Epithelial cell of esophagus (primary cell): ENCODE measurements around the gene COQ8A.

Experiments used
- DNase-seq: peaks from one replicate; pipeline ENCODE4 v3.0.0; 2010; ENCODE audit warnings: low read depth
- H3K4me3 ChIP-seq: 2 replicates; pipeline ENCODE4 v1.5.1; 2011; ENCODE audit warnings: mild to moderate bottlenecking, low read length, control low read depth
- TF ChIP-seq, protein P1 (sequence below): IDR thresholded peaks from 2 replicates; pipeline ENCODE4 v1.5.1; 2011; ENCODE audit warnings: low read depth, mild to moderate bottlenecking, low read length, control low read depth, inconsistent platforms; ENCODE audit not compliant: insufficient read depth; ENCODE audit errors: missing control alignments

Gene COQ8A

DNA sequence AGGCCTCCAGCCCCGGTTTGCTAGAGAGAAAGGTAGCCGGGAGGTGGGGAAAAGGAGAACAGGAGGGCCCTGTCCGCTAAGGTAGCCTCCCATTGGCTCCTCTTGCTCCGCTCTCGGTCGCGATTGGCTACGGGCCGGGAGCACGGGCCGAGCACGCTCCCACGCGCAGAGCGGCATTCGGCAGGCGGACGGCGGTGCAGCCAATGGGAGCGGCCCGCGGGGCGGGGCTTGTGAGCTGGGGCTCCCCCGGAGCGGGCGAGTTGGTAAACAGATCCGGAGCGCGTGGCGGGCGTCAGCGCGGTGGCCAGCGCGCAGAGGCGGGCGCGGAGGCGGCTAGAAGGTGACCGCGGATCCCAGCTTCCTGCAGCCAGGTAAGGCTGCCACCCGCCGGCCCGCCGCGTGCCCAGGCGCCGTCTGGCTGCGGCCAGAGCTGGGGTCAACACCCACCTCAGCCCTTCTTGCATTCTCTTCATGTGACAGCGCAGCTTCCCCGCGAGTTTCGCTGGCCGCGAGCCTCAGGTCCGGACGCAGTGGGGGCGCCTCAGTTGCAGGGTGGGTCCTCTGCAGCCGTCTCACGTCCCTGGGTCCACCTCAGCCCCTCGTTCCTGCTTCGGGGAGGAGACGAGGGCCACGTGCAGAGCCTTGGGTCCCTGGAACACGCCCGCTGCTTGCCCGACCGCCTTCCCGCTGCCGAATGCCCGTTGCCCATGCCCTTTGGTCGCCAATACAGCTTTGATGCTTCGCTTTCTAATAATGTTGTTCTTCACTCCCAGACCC lies at the start of gene COQ8A:
COQ8A (plus strand) TSS at position 266 of the 777 bp plus-strand sequence. CDS start 21,092 bp downstream, outside the sequence.
- TF ChIP-seq, protein P1, sequence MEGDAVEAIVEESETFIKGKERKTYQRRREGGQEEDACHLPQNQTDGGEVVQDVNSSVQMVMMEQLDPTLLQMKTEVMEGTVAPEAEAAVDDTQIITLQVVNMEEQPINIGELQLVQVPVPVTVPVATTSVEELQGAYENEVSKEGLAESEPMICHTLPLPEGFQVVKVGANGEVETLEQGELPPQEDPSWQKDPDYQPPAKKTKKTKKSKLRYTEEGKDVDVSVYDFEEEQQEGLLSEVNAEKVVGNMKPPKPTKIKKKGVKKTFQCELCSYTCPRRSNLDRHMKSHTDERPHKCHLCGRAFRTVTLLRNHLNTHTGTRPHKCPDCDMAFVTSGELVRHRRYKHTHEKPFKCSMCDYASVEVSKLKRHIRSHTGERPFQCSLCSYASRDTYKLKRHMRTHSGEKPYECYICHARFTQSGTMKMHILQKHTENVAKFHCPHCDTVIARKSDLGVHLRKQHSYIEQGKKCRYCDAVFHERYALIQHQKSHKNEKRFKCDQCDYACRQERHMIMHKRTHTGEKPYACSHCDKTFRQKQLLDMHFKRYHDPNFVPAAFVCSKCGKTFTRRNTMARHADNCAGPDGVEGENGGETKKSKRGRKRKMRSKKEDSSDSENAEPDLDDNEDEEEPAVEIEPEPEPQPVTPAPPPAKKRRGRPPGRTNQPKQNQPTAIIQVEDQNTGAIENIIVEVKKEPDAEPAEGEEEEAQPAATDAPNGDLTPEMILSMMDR, result no peak
- H3K4me3 ChIP-seq, result peak within 1 kb of the TSS; percentile 89
- peak; percentile 100 for DNase-seq

DNA sequence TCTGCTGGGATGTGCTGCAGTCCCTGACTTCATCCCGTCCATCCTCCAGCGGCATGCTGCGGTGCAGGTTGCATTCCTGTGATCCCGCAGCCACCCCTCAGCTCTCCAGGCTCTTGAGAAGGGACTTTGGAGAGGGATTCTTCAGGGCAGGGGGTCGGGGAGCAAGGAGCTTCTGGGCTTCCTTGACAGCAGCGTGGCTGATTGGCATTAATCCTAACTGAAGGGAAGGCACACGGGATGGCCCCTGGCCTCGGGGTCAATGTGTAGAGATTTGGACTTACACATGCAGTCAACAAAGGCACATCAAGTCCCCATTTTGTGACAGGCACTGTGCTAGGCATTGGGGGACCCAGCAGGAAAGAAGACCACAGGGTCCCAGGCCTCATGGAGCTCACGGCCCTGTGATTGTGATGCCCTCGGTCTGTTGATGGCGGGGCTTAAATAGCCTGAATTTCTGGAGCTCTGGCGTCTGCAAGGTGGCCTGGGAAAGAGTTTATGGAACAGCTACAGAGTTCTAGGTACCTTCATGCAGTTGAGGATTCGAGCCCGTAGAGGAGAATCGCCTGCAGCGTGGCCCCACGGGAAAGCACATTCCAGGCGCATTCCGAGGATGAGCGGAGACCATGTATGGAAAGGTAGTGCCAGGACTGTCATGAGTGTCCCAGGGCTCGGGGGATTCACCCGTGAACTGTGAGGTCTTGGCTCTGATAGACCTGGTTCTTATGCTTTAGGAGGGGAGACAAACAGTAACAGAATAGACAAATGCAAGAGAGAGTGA lies 49.6 kb upstream of the COQ8A start:
- H3K4me3 ChIP-seq, result no peak overlapping the region
- DNase-seq, result no peak
- TF ChIP-seq, protein P1, result no peak

DNA sequence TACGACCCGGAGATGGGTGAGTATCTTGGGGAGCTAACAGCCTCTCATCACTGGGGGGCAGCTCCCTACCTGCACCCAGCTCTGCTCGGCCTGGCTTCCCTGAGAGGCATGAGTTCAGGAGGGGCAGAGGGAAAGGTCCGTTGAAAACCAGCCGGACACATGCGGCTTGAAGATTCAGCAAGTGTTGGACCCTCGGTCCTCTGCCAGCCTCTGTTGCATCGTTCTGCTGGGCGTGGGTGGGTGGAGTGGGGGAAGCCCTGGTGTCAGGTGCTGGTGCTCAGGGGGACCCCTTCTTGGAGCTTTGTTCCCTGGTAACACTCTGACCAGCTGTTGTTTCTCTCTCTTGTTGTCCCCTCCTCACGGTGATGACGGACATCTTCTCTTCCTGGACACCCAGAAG lies 48.7 kb upstream of the COQ8A start:
- no peak overlapping the region for H3K4me3 ChIP-seq
- no peak for DNase-seq
- TF ChIP-seq, protein P1, result no peak

DNA sequence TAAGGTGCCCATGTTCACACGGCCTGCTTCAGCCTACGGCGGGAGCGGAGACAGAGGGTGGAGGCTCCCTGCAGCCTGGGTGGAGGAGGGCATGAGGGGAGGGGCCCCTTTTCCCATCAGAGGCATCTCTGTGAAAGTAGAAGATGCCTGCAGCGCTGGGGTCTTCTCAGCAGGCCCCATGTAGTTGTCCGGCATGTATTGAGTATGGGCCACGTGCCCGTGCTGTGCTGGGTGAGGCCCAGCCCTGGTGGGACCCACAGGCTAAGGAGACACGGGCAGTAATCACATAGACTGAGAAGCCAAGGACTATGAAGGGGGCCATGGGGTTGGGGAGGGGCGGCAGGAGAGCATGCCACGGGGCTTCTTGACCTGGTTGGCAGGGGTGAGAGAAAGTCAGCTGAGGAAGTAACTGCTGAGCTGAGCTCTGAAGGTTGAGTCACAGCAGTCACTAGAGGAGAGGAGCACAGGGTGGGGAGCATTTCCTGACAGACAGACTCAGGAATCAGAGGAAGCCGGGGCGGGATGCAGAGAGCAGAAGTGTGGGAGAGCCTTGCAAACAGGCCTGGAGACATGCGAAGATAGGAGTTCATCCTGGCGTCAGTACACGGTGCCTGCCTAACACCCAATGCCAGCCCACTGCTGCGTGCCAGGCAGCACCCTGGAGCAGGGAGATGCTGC lies 48.1 kb upstream of the COQ8A start:
- TF ChIP-seq, protein P1, result no peak
- peak; percentile 13 for DNase-seq
- no peak overlapping the region for H3K4me3 ChIP-seq

DNA sequence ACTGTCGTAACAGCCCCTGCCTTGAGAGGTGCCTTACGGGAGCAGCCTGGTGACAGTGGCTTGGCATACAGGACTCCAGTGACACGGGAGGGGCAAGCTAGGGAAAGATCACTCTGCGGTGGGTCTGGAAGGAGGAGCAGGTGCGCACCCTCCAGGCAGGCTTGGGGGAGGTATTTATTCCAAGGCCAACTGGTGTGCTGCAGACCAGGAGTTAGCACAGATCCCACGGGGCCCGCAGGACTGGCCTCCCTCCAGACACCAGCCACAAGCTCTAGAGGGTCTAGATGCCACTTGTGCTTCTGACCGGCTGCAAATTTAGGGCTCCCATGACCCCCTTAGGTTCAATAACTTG lies 47.6 kb upstream of the COQ8A start:
- H3K4me3 ChIP-seq, result no peak overlapping the region
- DNase-seq, result no peak
- TF ChIP-seq, protein P1, result no peak

DNA sequence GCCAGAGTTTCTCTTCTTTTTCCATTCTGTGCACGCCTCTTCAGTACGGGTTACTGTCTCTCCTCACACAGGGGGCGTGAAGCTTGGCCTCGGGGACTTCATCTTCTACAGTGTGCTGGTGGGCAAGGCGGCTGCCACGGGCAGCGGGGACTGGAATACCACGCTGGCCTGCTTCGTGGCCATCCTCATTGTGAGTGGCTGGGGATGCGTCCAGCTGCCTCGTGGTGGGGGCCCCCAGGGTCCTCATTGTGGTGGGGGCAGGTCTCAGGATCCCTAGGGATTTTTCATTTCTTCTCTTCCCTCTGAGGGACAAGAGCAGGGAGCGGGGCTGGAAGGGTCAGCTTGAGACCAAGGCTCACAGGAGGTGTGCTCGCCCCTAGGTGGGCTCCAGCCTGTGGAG lies 46.2 kb upstream of the COQ8A start:
- no peak overlapping the region for H3K4me3 ChIP-seq
- DNase-seq, result no peak
- TF ChIP-seq, protein P1, result no peak
